Epithelial cell of esophagus (primary cell): ENCODE data around the gene NFS1.

Experiments used
- DNase-seq: peaks from one replicate; pipeline ENCODE4 v3.0.0; 2010; ENCODE audit warnings: low read depth
- H3K4me3 ChIP-seq: 2 replicates; pipeline ENCODE4 v1.5.1; 2011; ENCODE audit warnings: mild to moderate bottlenecking, low read length, control low read depth
- TF ChIP-seq, protein P1 (sequence below): IDR thresholded peaks from 2 replicates; pipeline ENCODE4 v1.5.1; 2011; ENCODE audit warnings: low read depth, mild to moderate bottlenecking, low read length, control low read depth, inconsistent platforms; ENCODE audit not compliant: insufficient read depth; ENCODE audit errors: missing control alignments

NFS1 gene

DNA sequence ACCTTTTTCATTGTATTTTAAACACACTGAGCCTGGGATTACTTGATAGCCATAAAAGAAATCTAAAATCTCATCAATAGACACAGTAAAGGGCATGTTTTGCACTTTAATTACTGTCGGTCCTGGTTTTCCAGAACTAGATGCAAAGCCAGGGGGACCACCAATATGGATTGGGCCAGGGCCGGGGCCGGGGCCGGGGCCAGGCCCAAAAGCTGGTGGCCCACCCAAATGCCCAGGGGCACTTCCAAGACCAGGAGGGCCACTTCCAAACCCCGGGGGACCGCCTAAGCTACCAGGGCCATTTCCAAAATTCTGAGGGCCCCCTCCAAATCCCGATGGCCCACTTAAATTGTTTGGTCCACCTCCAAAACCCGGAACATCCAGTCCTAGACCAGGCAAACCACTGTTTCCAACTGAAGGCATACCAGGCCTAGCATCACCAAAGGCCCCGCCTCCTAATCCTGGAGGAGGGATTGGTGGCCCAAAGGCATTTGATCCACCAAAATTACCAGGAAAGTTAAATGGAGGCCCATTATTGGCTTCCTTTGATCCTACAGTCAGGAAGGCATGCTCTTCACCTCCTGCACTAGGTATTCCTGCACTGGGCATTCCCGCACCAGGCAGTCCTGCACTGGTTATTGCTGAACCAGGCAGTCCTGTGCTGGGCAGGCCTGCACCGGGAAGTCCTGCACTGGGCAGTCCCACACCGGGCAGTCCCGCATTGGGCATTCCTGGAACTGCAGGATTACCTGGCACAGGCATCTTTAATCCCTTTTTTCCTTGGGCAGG, 46.3 kb downstream of the NFS1 start:
- no peak overlapping the region for H3K4me3 ChIP-seq
- TF ChIP-seq, protein P1, sequence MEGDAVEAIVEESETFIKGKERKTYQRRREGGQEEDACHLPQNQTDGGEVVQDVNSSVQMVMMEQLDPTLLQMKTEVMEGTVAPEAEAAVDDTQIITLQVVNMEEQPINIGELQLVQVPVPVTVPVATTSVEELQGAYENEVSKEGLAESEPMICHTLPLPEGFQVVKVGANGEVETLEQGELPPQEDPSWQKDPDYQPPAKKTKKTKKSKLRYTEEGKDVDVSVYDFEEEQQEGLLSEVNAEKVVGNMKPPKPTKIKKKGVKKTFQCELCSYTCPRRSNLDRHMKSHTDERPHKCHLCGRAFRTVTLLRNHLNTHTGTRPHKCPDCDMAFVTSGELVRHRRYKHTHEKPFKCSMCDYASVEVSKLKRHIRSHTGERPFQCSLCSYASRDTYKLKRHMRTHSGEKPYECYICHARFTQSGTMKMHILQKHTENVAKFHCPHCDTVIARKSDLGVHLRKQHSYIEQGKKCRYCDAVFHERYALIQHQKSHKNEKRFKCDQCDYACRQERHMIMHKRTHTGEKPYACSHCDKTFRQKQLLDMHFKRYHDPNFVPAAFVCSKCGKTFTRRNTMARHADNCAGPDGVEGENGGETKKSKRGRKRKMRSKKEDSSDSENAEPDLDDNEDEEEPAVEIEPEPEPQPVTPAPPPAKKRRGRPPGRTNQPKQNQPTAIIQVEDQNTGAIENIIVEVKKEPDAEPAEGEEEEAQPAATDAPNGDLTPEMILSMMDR: no peak
- no peak for DNase-seq

DNA sequence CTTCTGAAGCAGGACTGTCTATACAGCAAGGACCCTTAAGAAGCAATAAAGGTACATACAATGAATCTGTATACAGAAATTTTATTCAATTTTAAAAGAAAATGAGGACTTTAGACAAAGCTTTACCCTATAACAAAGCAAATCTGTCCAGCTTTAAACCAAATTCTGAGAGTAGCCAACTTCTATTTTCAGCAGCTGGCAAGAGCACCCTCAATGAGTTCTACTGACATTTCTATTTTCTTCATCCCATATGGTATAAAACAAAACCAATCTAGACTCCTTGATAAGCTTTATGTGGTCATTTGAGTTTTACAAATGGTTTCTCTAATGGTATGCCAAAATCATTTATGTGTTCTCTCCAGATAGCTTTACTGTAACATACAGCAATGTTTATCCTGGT, 47.2 kb downstream of the NFS1 start:
- DNase-seq: no peak
- H3K4me3 ChIP-seq: no peak overlapping the region
- TF ChIP-seq, protein P1: no peak

DNA sequence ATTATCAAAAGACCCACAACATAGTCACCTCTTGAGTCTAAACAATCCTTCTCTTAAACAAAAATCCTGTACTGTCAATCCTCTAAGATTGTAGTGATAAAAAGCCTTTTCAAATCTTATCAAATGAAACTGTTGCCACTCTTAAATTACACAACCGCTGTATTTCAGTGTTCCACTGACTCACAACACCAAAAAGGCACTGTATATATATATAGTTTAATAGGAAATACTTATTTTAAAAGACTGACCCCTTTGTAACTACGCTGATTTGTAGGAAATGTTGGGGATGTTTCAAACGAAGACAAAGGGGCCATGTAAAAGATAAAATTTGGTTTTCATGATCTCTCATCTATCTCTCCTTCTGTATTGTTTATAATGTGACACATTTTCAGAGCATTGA, 48.5 kb downstream of the NFS1 start:
- no peak for DNase-seq
- no peak overlapping the region for H3K4me3 ChIP-seq
- TF ChIP-seq, protein P1: no peak

- TF ChIP-seq, protein P1: no peak
- H3K4me3 ChIP-seq: no peak overlapping the region
- DNase-seq: no peak
Measured at GRCh38 chr20:35648836-35649235, 50.3 kb downstream of the NFS1 start.

DNA sequence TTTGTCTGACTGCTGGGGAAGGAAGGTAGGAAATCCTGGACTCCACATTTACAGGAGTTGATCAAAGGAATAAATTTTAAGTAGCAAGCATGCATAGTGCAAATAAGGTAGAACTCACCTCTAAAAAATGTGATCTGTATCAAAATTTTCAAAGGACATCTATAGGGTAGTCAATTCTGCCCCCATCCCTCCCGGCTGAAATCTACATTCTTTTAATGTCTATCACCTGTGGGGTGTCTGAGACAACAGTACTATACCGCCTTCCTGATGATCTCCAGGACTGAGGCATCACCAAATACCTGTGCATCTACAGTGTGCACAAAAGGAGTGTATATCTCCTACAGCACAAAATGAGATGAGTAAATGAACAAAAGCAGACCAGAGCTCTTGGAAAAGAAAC, 54.3 kb downstream of the NFS1 start:
- no peak overlapping the region for H3K4me3 ChIP-seq
- DNase-seq: no peak
- TF ChIP-seq, protein P1: no peak

- H3K4me3 ChIP-seq: no peak overlapping the region
- TF ChIP-seq, protein P1: no peak
- no peak for DNase-seq
Measured at GRCh38 chr20:35643045-35643444, 56.1 kb downstream of the NFS1 start.

- DNase-seq: no peak
- TF ChIP-seq, protein P1: no peak
- H3K4me3 ChIP-seq: no peak overlapping the region
Measured at GRCh38 chr20:35641743-35642142, 57.4 kb downstream of the NFS1 start.
